ENCODE results near the gene MPP1.

Gene MPP1

DNA sequence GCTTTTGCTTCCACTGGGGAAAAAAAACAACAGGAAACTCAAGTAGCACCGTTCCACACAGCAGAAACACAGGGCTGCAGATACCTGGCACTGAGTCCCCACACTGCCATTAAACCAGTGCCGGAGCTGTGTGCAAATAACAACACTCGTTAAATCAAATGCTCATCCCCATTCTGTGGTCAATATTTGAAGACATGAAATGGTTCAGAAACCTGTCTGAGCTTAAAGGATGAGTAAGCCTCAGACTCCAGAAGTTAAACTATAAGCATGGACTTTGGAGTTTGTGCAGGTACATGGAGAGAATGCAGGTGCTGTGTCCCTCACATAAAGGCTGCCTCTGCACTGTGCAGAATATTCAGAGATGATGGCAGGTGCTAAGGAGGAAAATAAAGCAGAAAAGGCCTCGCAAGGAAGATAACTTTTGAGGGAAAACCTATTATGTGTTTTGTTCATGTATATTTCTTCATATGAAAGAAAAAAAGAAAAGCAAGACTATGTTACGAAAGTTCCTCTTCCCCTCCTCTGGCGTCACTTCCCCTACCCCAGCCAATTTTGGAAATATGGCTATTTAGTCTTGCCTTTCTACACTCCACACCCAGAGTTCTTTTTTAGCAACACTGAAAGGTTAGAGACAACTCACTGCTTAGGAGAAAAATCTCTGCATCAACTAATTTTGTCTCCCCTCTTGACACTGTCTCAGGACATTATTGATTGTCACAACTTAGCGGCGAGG, 4.6 kb downstream of the MPP1 start:
- H3K4me1 ChIP-seq (ENCODE audit: control insufficient read depth in 5 of 5, insufficient read depth in 5 of 5, low read length in 5 of 5), result peaks cover 2 to 24% (median 24%) of the 10 kb centered on the region in 5 donors
- H3K36me3 ChIP-seq (ENCODE audit: control insufficient read depth in 5 of 5, insufficient read depth in 5 of 5, low read length in 5 of 5), result no peaks in the 10 kb centered on the region
- H3K9ac ChIP-seq (ENCODE audit: low read length in 5 of 5), result peak overlapping the region in 1 of 5 donors; percentile 31
- no peaks in the 10 kb centered on the region for H3K27me3 ChIP-seq (ENCODE audit: control insufficient read depth in 5 of 5, insufficient read depth in 4 of 5, low read length in 5 of 5)
- H3K4me3 ChIP-seq (ENCODE audit: low read depth in 1 of 5, low read length in 5 of 5), result no peak overlapping the region
- no peaks in the 10 kb centered on the region for H3K9me3 ChIP-seq (ENCODE audit: control insufficient read depth in 5 of 5, low read length in 5 of 5)
- H3K27ac ChIP-seq (ENCODE audit: low read depth, low read length), result peak overlapping the region; percentile 52

DNA sequence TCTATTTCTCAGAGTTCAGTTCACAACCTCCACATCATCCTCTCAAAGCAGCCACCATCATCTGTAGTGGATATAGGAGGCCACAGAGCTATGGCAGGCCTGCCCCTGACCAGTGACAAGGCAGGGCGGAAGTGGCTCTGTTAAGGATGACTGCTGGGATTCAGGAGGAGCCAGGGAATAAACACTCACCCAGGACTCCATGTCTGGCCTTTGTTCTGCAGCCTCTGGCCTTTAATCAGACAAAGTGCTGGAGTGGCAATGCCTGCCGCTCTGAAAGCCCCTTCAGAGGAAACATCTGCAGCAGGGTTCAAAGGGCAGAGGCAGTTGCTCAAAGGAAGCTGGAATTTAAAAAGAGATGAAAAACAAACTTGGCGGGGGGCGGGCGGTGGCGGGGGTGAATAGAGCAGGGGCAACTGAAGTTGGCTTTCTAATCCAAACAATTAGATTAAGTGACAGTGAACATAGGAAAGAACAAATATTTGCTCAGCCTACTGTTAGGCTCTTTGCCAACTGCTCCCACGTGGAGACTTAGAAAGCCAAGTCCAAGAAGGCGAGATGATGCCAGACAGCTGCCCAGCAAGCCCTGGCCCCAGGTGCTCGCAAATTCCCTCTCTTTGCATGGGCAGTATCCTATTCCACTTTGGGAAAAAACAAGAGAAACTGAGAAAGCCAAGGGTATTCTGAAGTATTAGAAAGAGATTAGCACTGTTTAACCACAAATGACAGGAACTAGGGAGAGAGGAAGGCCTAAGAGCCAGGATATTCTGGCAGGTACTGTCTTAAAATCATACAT, 5.5 kb downstream of the MPP1 start:
- Histone ChIP-seq H3K4me1 (ENCODE audit: control insufficient read depth in 5 of 5, insufficient read depth in 5 of 5, low read length in 5 of 5) (peaks cover 2 to 23% (median 22%) of the 10 kb centered on the region in 5 donors), H3K27ac (ENCODE audit: low read depth, low read length) (peak overlapping the region; percentile 52), H3K9me3 (ENCODE audit: control insufficient read depth in 5 of 5, low read length in 5 of 5) (no peaks in the 10 kb centered on the region), H3K9ac (ENCODE audit: low read length in 5 of 5) (peak overlapping the region in 1 of 5 donors; percentile 31), H3K4me3 (ENCODE audit: low read depth in 1 of 5, low read length in 5 of 5) (no peak overlapping the region), H3K36me3 (ENCODE audit: control insufficient read depth in 5 of 5, insufficient read depth in 5 of 5, low read length in 5 of 5) (no peaks in the 10 kb centered on the region), H3K27me3 (ENCODE audit: control insufficient read depth in 5 of 5, insufficient read depth in 4 of 5, low read length in 5 of 5) (no peaks in the 10 kb centered on the region)

DNA sequence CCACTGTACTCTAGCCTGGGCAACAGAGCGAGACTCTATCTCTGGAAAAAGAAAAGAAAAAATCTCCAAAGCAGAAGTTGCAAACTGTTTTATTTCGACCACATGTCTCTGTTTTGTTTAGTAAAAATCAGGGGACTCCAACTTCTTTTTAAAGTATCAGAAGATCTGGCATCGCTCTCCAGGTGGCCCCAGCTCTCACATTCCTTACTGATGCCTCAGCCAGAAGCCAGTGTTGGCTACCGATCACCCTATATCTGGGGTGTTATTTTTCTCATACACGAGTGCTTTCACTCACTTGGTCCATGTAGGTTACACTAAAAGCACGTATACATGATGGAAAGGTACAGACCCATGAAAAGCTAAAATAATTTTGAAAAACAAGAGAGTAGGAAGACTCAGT, 8.3 kb downstream of the MPP1 start:
- Histone ChIP-seq H3K4me1 (ENCODE audit: control insufficient read depth in 5 of 5, insufficient read depth in 5 of 5, low read length in 5 of 5) (peaks cover 0 to 17% (median 14%) of the 10 kb centered on the region in 5 donors), H3K4me3 (ENCODE audit: low read depth in 1 of 5, low read length in 5 of 5) (no peak overlapping the region), H3K9me3 (ENCODE audit: control insufficient read depth in 5 of 5, low read length in 5 of 5) (no peaks in the 10 kb centered on the region), H3K36me3 (ENCODE audit: control insufficient read depth in 5 of 5, insufficient read depth in 5 of 5, low read length in 5 of 5) (no peaks in the 10 kb centered on the region), H3K27ac (ENCODE audit: low read depth, low read length) (no peak overlapping the region), H3K27me3 (ENCODE audit: control insufficient read depth in 5 of 5, insufficient read depth in 4 of 5, low read length in 5 of 5) (no peaks in the 10 kb centered on the region), H3K9ac (ENCODE audit: low read length in 5 of 5) (no peak overlapping the region)

DNA sequence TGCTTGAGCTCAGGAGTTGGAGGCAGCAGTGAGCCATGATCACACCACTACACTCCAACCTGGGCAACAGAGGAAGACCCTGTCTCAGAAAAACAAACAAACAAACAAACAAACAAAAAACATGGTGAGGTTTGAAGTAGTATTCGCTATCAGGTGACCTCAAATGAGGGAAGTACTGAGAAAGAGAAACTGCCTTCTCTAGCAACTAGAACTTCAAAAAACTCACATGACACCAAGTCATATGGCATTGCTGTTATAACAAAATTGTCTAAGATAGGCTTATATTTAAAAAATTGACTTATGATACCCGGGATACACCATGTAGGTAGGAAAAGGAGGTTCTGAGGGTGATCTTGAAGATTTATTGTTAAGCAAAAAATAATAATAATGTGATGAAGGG, 10.3 kb downstream of the MPP1 start:
- H3K36me3 ChIP-seq (ENCODE audit: control insufficient read depth in 5 of 5, insufficient read depth in 5 of 5, low read length in 5 of 5), result peaks cover 0 to 6% (median 0%) of the 10 kb centered on the region in 5 donors
- H3K9ac ChIP-seq (ENCODE audit: low read length in 5 of 5), result no peak overlapping the region
- H3K9me3 ChIP-seq (ENCODE audit: control insufficient read depth in 5 of 5, low read length in 5 of 5), result no peaks in the 10 kb centered on the region
- peaks cover 0 to 7% (median 6%) of the 10 kb centered on the region in 5 donors for H3K4me1 ChIP-seq (ENCODE audit: control insufficient read depth in 5 of 5, insufficient read depth in 5 of 5, low read length in 5 of 5)
- no peak overlapping the region for H3K27ac ChIP-seq (ENCODE audit: low read depth, low read length)
- H3K27me3 ChIP-seq (ENCODE audit: control insufficient read depth in 5 of 5, insufficient read depth in 4 of 5, low read length in 5 of 5), result no peaks in the 10 kb centered on the region
- no peak overlapping the region for H3K4me3 ChIP-seq (ENCODE audit: low read depth in 1 of 5, low read length in 5 of 5)

DNA sequence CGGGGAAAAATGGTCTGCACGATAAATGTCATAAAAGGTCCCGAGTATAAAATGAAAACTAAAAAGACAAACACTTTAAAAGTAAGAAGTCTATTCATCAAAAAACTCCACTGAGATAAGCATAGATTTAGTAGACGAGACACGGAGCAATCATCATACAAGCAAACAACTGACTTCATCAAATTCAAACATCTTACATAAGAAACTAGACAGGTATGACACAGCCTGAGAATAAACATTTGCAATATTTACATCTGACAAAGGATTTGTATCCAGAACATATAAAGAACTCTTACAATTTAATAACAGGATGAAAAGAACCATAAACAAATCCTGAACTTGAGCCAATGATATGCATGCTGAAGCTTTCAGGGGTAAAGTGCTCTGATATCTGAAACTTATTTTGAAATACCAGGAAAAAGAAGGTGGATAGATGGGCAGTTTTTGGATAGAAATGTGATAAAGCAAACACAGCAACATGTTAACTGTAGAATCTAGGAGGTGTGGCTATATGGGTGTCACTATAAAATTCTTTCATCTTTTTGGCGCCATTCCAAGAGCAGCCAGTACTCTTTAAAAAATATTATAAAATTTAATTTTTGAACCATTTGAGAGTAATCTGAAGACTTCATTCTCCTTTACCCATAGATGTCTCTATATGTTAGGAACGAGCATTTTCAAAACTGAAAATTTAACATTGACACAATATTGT, 12.0 kb downstream of the MPP1 start:
- H3K36me3 ChIP-seq (ENCODE audit: control insufficient read depth in 5 of 5, insufficient read depth in 5 of 5, low read length in 5 of 5), result peaks cover 0 to 6% (median 0%) of the 10 kb centered on the region in 5 donors
- no peak overlapping the region for H3K27ac ChIP-seq (ENCODE audit: low read depth, low read length)
- H3K27me3 ChIP-seq (ENCODE audit: control insufficient read depth in 5 of 5, insufficient read depth in 4 of 5, low read length in 5 of 5), result no peaks in the 10 kb centered on the region
- no peak overlapping the region for H3K9ac ChIP-seq (ENCODE audit: low read length in 5 of 5)
- H3K4me3 ChIP-seq (ENCODE audit: low read depth in 1 of 5, low read length in 5 of 5), result no peak overlapping the region
- H3K4me1 ChIP-seq (ENCODE audit: control insufficient read depth in 5 of 5, insufficient read depth in 5 of 5, low read length in 5 of 5), result no peaks in the 10 kb centered on the region
- H3K9me3 ChIP-seq (ENCODE audit: control insufficient read depth in 5 of 5, low read length in 5 of 5), result no peaks in the 10 kb centered on the region

DNA sequence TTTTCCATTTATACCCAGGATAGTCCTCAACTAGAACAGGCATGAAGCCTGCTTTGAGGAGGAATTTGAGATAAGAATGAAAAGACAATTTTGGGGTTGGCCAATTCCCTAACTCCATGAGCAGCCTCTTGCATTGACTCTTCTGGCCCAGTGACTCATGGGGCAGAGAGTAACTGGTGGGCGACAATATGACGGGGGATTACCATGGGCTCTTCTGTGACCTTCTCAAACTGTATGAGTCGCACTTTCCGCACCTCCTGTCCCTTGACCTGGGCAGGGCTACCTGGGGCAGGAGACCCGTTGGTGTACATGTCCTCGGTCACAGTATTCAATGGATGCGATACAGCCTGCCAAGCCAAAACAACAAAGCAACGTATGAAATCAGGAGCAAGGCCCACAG, 13.3 kb downstream of the MPP1 start:
- Histone ChIP-seq H3K4me1 (ENCODE audit: control insufficient read depth in 5 of 5, insufficient read depth in 5 of 5, low read length in 5 of 5) (no peaks in the 10 kb centered on the region), H3K27me3 (ENCODE audit: control insufficient read depth in 5 of 5, insufficient read depth in 4 of 5, low read length in 5 of 5) (no peaks in the 10 kb centered on the region), H3K9ac (ENCODE audit: low read length in 5 of 5) (no peak overlapping the region), H3K27ac (ENCODE audit: low read depth, low read length) (no peak overlapping the region), H3K4me3 (ENCODE audit: low read depth in 1 of 5, low read length in 5 of 5) (no peak overlapping the region), H3K9me3 (ENCODE audit: control insufficient read depth in 5 of 5, low read length in 5 of 5) (no peaks in the 10 kb centered on the region), H3K36me3 (ENCODE audit: control insufficient read depth in 5 of 5, insufficient read depth in 5 of 5, low read length in 5 of 5) (peaks cover 0 to 6% (median 0%) of the 10 kb centered on the region in 5 donors)

DNA sequence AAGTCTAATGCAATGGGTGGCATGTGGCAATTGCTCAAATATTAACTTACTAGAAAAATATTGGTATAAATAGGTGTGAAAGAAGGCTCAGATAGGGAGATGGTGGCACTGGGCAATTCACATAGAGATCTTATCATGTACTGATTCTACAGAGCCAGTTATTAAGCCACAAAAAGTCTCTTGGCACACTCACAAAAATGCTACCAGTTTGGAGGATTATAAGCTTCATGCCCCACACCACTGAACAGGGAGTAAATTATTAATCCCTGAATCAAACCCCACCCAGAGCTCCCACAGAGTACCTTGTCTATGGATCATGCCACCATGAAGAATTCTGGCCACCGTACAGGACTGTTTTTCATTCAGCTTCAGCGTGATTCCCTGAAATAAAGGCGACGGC, 13.8 kb downstream of the MPP1 start:
- Histone ChIP-seq H3K36me3 (ENCODE audit: control insufficient read depth in 5 of 5, insufficient read depth in 5 of 5, low read length in 5 of 5) (peaks cover 0 to 6% (median 0%) of the 10 kb centered on the region in 5 donors), H3K9me3 (ENCODE audit: control insufficient read depth in 5 of 5, low read length in 5 of 5) (no peaks in the 10 kb centered on the region), H3K27ac (ENCODE audit: low read depth, low read length) (no peak overlapping the region), H3K4me3 (ENCODE audit: low read depth in 1 of 5, low read length in 5 of 5) (no peak overlapping the region), H3K27me3 (ENCODE audit: control insufficient read depth in 5 of 5, insufficient read depth in 4 of 5, low read length in 5 of 5) (no peaks in the 10 kb centered on the region), H3K4me1 (ENCODE audit: control insufficient read depth in 5 of 5, insufficient read depth in 5 of 5, low read length in 5 of 5) (no peaks in the 10 kb centered on the region), H3K9ac (ENCODE audit: low read length in 5 of 5) (no peak overlapping the region)

DNA sequence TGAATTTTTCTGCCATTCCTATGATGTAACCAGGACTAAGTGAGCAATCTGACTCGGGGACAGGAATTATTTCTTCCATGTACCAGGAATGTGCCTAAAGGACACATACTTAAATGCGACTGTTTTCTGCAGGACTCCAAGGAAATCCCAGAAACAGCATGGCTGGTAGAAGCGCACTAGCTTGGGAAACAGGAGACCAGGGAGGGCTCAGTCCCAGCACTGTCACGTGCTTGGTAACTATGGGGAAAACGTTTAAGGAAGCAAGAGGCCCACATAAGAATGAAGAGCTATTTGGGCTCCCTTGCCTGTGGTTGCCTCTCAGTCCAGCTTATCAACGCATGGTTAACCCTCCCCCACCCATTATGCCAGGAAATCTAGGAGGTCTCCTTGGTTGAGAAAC, 19.6 kb downstream of the MPP1 start:
- Histone ChIP-seq H3K27me3 (ENCODE audit: control insufficient read depth in 5 of 5, insufficient read depth in 4 of 5, low read length in 5 of 5) (peaks cover 0 to 6% (median 2%) of the 10 kb centered on the region in 5 donors), H3K9ac (ENCODE audit: low read length in 5 of 5) (no peak overlapping the region), H3K4me3 (ENCODE audit: low read depth in 1 of 5, low read length in 5 of 5) (no peak overlapping the region), H3K36me3 (ENCODE audit: control insufficient read depth in 5 of 5, insufficient read depth in 5 of 5, low read length in 5 of 5) (peaks cover 0 to 23% (median 10%) of the 10 kb centered on the region in 5 donors), H3K27ac (ENCODE audit: low read depth, low read length) (no peak overlapping the region), H3K4me1 (ENCODE audit: control insufficient read depth in 5 of 5, insufficient read depth in 5 of 5, low read length in 5 of 5) (no peaks in the 10 kb centered on the region), H3K9me3 (ENCODE audit: control insufficient read depth in 5 of 5, low read length in 5 of 5) (no peaks in the 10 kb centered on the region)

DNA sequence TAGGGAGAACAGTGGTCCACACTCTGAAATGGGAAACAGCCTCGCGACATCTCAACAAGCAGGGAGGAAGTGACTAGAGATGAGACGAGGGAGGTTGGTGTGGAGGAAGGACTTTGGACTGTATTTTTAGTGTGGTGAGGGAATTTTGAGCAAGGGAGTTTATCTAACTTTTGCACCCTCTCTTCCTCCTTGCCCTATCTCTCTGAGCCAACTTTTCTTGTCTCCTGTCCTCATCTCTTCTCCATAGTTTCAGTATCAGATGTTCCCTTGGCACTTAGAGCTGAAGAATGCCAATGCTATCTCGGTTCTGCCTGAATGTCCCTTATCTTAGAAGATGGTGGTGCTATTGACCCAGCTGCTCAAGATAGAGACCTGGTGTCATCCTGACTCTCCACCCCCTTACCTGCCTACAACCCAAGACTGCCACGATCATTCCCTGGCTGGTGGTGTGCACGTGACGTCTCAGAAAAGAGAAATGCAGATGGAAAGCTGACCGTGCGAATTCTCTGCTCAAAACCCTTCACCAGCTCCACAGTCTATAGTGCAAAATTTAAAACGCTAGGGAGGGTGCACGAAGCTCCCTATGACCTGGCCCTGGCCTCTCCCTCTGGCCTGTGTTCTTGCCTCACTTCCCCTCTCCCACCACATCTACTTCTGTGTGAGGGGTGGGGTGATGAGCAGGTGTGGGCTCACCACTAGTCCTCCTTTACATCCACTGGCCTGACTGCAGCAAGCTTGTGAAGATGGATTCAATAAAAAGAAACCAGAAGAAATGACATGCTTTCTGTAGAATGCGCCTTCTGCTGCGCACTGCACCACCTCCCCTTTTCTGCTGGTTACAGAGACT, 20.9 kb downstream of the MPP1 start:
- no peaks in the 10 kb centered on the region for H3K9me3 ChIP-seq (ENCODE audit: control insufficient read depth in 5 of 5, low read length in 5 of 5)
- H3K9ac ChIP-seq (ENCODE audit: low read length in 5 of 5), result no peak overlapping the region
- peaks cover 0 to 24% (median 13%) of the 10 kb centered on the region in 5 donors for H3K36me3 ChIP-seq (ENCODE audit: control insufficient read depth in 5 of 5, insufficient read depth in 5 of 5, low read length in 5 of 5)
- no peaks in the 10 kb centered on the region for H3K4me1 ChIP-seq (ENCODE audit: control insufficient read depth in 5 of 5, insufficient read depth in 5 of 5, low read length in 5 of 5)
- peaks cover 0 to 6% (median 2%) of the 10 kb centered on the region in 5 donors for H3K27me3 ChIP-seq (ENCODE audit: control insufficient read depth in 5 of 5, insufficient read depth in 4 of 5, low read length in 5 of 5)
- H3K4me3 ChIP-seq (ENCODE audit: low read depth in 1 of 5, low read length in 5 of 5), result no peak overlapping the region
- no peak overlapping the region for H3K27ac ChIP-seq (ENCODE audit: low read depth, low read length)

Data from subcutaneous abdominal adipose tissue (tissue), 5 donors.